Choroid plexus epithelial cell (primary cell): ENCODE measurements around the gene PCSK2.
"Not testable (repeated sequence)": the region's sequence is repeated elsewhere in the genome, so short reads cannot be mapped to it uniquely, and the experiment has no call there.

Experiments used
- DNase-seq: peaks from one replicate; pipeline ENCODE4 v3.0.0-alpha.2; 2010; ENCODE audit warnings: low read depth
- H3K4me3 ChIP-seq: 2 replicates; pipeline ENCODE4 v1.5.1; 2011; ENCODE audit warnings: low read depth, mild to moderate bottlenecking, control low read depth, low read length, moderate library complexity
- TF ChIP-seq, protein P1 (sequence below): conservative IDR thresholded peaks from 2 replicates; pipeline ENCODE4 v1.5.1; 2011; ENCODE audit warnings: low read depth, mild to moderate bottlenecking, control low read depth, inconsistent platforms, low read length, moderate library complexity

Gene PCSK2

GRCh38 chr20:17202673-17203072 lies 24.2 kb upstream of the PCSK2 start:
- TF ChIP-seq, protein P1, sequence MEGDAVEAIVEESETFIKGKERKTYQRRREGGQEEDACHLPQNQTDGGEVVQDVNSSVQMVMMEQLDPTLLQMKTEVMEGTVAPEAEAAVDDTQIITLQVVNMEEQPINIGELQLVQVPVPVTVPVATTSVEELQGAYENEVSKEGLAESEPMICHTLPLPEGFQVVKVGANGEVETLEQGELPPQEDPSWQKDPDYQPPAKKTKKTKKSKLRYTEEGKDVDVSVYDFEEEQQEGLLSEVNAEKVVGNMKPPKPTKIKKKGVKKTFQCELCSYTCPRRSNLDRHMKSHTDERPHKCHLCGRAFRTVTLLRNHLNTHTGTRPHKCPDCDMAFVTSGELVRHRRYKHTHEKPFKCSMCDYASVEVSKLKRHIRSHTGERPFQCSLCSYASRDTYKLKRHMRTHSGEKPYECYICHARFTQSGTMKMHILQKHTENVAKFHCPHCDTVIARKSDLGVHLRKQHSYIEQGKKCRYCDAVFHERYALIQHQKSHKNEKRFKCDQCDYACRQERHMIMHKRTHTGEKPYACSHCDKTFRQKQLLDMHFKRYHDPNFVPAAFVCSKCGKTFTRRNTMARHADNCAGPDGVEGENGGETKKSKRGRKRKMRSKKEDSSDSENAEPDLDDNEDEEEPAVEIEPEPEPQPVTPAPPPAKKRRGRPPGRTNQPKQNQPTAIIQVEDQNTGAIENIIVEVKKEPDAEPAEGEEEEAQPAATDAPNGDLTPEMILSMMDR: no peak
- no peak for DNase-seq
- no peak overlapping the region for H3K4me3 ChIP-seq

- no peak overlapping the region for H3K4me3 ChIP-seq
- no peak for DNase-seq
- TF ChIP-seq, protein P1: no peak
Measured at GRCh38 chr20:17205084-17205813, 21.6 kb upstream of the PCSK2 start.

- TF ChIP-seq, protein P1: no peak
- no peak for DNase-seq
Measured at GRCh38 chr20:17210387-17210786, 16.5 kb upstream of the PCSK2 start.

GRCh38 chr20:17210983-17211382 lies 15.9 kb upstream of the PCSK2 start:
- H3K4me3 ChIP-seq: no peak overlapping the region
- DNase-seq: no peak
- TF ChIP-seq, protein P1: no peak

More at GRCh38 chr20:17210387-17210786, 16.5 kb upstream of the PCSK2 start:
- H3K4me3 ChIP-seq: no peak overlapping the region

DNA sequence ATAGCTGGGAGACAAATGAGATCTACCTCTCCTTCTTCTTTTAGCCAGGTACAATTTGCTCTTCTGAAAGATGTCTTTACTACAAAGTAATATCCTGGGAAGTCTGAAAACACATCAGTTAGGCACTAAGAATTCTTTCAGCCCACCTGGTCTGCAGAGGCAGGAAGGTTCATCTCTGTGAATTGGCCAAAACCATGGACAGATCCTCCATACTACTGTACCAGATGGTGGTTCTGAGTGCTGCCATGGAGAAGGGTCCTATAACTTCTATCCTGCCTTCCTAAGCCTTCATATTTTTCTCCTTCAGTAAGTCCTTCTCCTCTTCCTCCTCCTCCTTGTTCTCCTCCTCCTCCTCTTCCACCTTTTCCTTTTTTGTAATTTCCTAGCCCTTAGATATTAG lies 11.7 kb upstream of the PCSK2 start:
- TF ChIP-seq, protein P1: no peak
- no peak overlapping the region for H3K4me3 ChIP-seq
- DNase-seq: no peak

DNA sequence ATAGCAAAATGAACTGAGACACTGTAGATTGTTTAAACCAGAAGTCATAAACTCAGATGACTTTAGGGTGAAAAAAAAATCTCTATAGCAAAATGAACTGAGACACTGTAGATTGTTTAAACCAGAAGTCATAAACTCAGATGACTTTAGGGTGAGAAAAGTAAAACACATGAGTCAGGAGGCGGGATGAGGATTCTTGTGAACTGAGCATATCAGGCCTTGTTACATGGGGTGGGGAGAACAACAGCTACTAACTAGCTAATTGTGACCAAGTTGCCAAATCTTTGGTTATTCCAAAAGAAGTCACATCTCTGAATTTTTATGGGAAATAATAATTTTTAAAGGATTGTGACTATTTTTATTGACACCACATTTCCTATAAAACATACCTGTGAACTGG lies 7.0 kb upstream of the PCSK2 start:
- not testable (repeated sequence) for DNase-seq

DNA sequence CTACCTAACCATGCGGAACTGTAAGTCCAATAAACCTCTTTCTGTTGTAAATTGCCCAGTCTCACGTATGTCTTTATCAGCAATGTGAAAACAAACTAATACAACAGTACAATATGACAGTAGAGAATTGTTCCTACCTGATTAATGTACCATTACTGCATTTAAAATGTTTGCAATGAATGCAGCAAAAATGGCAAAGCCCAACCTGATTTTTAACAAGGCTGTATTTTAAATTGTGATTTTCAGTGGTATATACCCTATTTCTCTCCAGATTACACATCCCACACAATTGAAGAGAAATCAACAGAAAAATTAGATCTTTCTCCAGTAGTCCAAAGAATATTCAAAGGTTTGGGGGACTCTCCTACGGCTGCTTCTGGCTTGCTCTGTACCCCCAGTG lies 3.3 kb upstream of the PCSK2 start:
- H3K4me3 ChIP-seq: no peak overlapping the region
- no peak for DNase-seq
- TF ChIP-seq, protein P1: no peak

More for the DNA sequence above, 7.0 kb upstream of the PCSK2 start:
- H3K4me3 ChIP-seq: not testable (repeated sequence)
